ENCODE measurements around the gene AGER.

AGER gene

GRCh38 chr6:32174416-32174815 lies 9.6 kb downstream of the AGER start:
- Histone ChIP-seq H3K9me3 (ENCODE audit: insufficient read depth, low read depth, low read length) (no peaks in the 10 kb centered on the region), H4K20me1 (ENCODE audit: insufficient read depth, low read length, poor library complexity, severe bottlenecking) (no peaks in the 10 kb centered on the region), H3K36me3 (ENCODE audit: insufficient read depth, low read length) (no peaks in the 10 kb centered on the region), H2AFZ (ENCODE audit: low read length) (no peak overlapping the region), H3K27me3 (ENCODE audit: insufficient read depth, low read length, poor library complexity, severe bottlenecking) (no peaks in the 10 kb centered on the region), H3K4me2 (ENCODE audit: low read depth, low read length, poor library complexity, severe bottlenecking) (peak overlapping the region; percentile 85), H3K4me3 (ENCODE audit: low read length, poor library complexity, severe bottlenecking) (peak overlapping the region; percentile 88), H3F3A (ENCODE audit: low read depth) (peaks cover 4% of the 10 kb centered on the region; the same call in 1 of the 2 replicates), H3K4me1 (ENCODE audit: insufficient read depth, low read length, poor library complexity, severe bottlenecking) (peaks cover 40% of the 10 kb centered on the region), H3K9me2 (replicated peaks; ENCODE audit: low read depth, low read length) (no peaks in the 10 kb centered on the region), H3K79me2 (ENCODE audit: insufficient read depth, low read length) (peaks cover 43% of the 10 kb centered on the region), H3K9ac (ENCODE audit: low read depth, low read length, poor library complexity, severe bottlenecking) (peak overlapping the region; percentile 8)
- TF ChIP-seq, protein P1, sequence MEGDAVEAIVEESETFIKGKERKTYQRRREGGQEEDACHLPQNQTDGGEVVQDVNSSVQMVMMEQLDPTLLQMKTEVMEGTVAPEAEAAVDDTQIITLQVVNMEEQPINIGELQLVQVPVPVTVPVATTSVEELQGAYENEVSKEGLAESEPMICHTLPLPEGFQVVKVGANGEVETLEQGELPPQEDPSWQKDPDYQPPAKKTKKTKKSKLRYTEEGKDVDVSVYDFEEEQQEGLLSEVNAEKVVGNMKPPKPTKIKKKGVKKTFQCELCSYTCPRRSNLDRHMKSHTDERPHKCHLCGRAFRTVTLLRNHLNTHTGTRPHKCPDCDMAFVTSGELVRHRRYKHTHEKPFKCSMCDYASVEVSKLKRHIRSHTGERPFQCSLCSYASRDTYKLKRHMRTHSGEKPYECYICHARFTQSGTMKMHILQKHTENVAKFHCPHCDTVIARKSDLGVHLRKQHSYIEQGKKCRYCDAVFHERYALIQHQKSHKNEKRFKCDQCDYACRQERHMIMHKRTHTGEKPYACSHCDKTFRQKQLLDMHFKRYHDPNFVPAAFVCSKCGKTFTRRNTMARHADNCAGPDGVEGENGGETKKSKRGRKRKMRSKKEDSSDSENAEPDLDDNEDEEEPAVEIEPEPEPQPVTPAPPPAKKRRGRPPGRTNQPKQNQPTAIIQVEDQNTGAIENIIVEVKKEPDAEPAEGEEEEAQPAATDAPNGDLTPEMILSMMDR (conservative IDR thresholded peaks at IDR 0.05; ENCODE audit: low read length), result no peak
- no peak for TF ChIP-seq EZH2phosphoT487 (IDR thresholded peaks at IDR 0.05; ENCODE audit: borderline replicate concordance)

GRCh38 chr6:32173051-32173727 lies 10.9 kb downstream of the AGER start:
- Histone ChIP-seq H3K27me3 (ENCODE audit: insufficient read depth, low read length, poor library complexity, severe bottlenecking) (no peaks in the 10 kb centered on the region), H3K4me2 (ENCODE audit: low read depth, low read length, poor library complexity, severe bottlenecking) (no peak overlapping the region), H4K20me1 (ENCODE audit: insufficient read depth, low read length, poor library complexity, severe bottlenecking) (no peaks in the 10 kb centered on the region), H2AFZ (ENCODE audit: low read length) (no peak overlapping the region), H3F3A (ENCODE audit: low read depth) (peaks cover 4% of the 10 kb centered on the region; the same call in 1 of the 2 replicates), H3K9me3 (ENCODE audit: insufficient read depth, low read depth, low read length) (no peaks in the 10 kb centered on the region), H3K36me3 (ENCODE audit: insufficient read depth, low read length) (peaks cover 6% of the 10 kb centered on the region; the same call in 1 of the 2 replicates), H3K79me2 (ENCODE audit: insufficient read depth, low read length) (peaks cover 34% of the 10 kb centered on the region), H3K4me3 (ENCODE audit: low read length, poor library complexity, severe bottlenecking) (no peak overlapping the region), H3K9me2 (replicated peaks; ENCODE audit: low read depth, low read length) (no peaks in the 10 kb centered on the region), H3K9ac (ENCODE audit: low read depth, low read length, poor library complexity, severe bottlenecking) (peak overlapping the region; percentile 8), H3K4me1 (ENCODE audit: insufficient read depth, low read length, poor library complexity, severe bottlenecking) (peaks cover 37% of the 10 kb centered on the region)
- TF ChIP-seq, protein P1 (conservative IDR thresholded peaks at IDR 0.05; ENCODE audit: low read length), result no peak
- no peak for TF ChIP-seq EZH2phosphoT487 (IDR thresholded peaks at IDR 0.05; ENCODE audit: borderline replicate concordance)

DNA sequence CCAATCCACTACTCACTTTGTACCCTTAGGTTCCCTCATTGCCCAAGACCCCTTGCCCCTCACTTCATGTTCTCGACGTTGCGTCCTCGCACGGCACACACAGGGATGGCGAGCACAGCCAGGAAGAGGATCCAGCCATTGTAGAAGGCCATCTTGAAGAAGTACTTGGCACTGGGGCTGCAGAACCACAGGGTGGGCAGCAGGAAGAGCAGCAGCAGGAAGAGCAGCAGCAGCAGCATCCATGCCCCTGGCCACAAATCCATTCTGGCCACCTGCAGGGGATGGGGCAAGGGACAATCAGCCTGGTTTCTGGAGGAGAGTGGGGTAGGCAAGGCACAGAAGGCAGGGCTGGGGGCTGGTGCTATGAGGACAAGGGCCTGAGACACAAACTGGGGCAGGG lies 12.8 kb downstream of the AGER start:
- no peak overlapping the region for H3K4me2 ChIP-seq (ENCODE audit: low read depth, low read length, poor library complexity, severe bottlenecking)
- H2AFZ ChIP-seq (ENCODE audit: low read length), result no peak overlapping the region
- H4K20me1 ChIP-seq (ENCODE audit: insufficient read depth, low read length, poor library complexity, severe bottlenecking), result no peaks in the 10 kb centered on the region
- no peak for TF ChIP-seq EZH2phosphoT487 (IDR thresholded peaks at IDR 0.05; ENCODE audit: borderline replicate concordance)
- TF ChIP-seq, protein P1 (conservative IDR thresholded peaks at IDR 0.05; ENCODE audit: low read length), result no peak
- peaks cover 27% of the 10 kb centered on the region for H3K4me1 ChIP-seq (ENCODE audit: insufficient read depth, low read length, poor library complexity, severe bottlenecking)
- no peaks in the 10 kb centered on the region for H3K9me3 ChIP-seq (ENCODE audit: insufficient read depth, low read depth, low read length)
- no peak overlapping the region for H3K4me3 ChIP-seq (ENCODE audit: low read length, poor library complexity, severe bottlenecking)
- no peaks in the 10 kb centered on the region for H3F3A ChIP-seq (ENCODE audit: low read depth)
- H3K9me2 ChIP-seq (replicated peaks; ENCODE audit: low read depth, low read length), result no peaks in the 10 kb centered on the region
- H3K79me2 ChIP-seq (ENCODE audit: insufficient read depth, low read length), result peaks cover 26% of the 10 kb centered on the region
- peaks cover 17% of the 10 kb centered on the region; the same call in 1 of the 2 replicates for H3K36me3 ChIP-seq (ENCODE audit: insufficient read depth, low read length)
- H3K27me3 ChIP-seq (ENCODE audit: insufficient read depth, low read length, poor library complexity, severe bottlenecking), result no peaks in the 10 kb centered on the region
- H3K9ac ChIP-seq (ENCODE audit: low read depth, low read length, poor library complexity, severe bottlenecking), result no peak overlapping the region

Measured in Loucy (cell line).